BJ (cell line): ENCODE results near the gene AIPL1. TPM values are rescaled to one million over a fixed set of nuclear protein-coding genes. Genes with fewer than 3 reads are reported as not detected.

Experiments
- CTCF ChIA-PET: fragments of 350-600 bp; formaldehyde crosslinking; extraction: SDS; loops from one replicate; lab custom pipeline; 2021; ENCODE audit warnings: antibody characterized with exemption, inconsistent platforms; lab: Yijun Ruan, JAX
- POLR2A ChIA-PET: fragments of 300-600 bp; sonication (Branson Sonifier 250); formaldehyde crosslinking; extraction: SDS; loops from one replicate; lab custom pipeline; 2021; ENCODE audit warnings: antibody characterized with exemption; lab: Charles Lee
- DNase-seq: peaks from one replicate; pipeline ENCODE4 v3.0.0-alpha.2; 2011; ENCODE audit warnings: low read depth
- H3K27me3 ChIP-seq: 2 replicates; pipeline ENCODE4 v1.6.0; 2011; ENCODE audit warnings: low read length; ENCODE audit not compliant: control insufficient read depth, insufficient read depth
- H3K36me3 ChIP-seq: 2 replicates; pipeline ENCODE4 v1.5.1; 2011; ENCODE audit warnings: low read length; ENCODE audit not compliant: control insufficient read depth, insufficient read depth
- H3K4me3 ChIP-seq: 2 replicates; pipeline ENCODE4 v1.5.1; 2011; ENCODE audit warnings: low read depth, mild to moderate bottlenecking, control low read depth, low read length
- polyA plus RNA-seq: library from polyadenylated mRNA; depleted of rRNA; stranded (reverse); fragments of >200 nt; gene quantifications from 2 replicates; pipeline ENCODE4 v1.2.3, GENCODE V29; 2011
- TF ChIP-seq, protein P1 (sequence below): IDR thresholded peaks from 2 replicates; pipeline ENCODE4 v1.5.1; 2011; ENCODE audit warnings: low read depth, mild to moderate bottlenecking, control low read depth, inconsistent platforms, low read length, moderate library complexity; ENCODE audit not compliant: insufficient read depth

Gene AIPL1
- polyA plus RNA-seq, 1 experiment: not detected

GRCh38 chr17:6408276-6408675, 26.6 kb downstream of the AIPL1 start:
- POLR2A ChIA-PET: no interaction called here
- Histone ChIP-seq H3K36me3 (no peaks in the 10 kb centered on the region), H3K27me3 (peaks cover 6% of the 10 kb centered on the region), H3K4me3 (no peak overlapping the region)
- no peak for DNase-seq
- TF ChIP-seq, protein P1, sequence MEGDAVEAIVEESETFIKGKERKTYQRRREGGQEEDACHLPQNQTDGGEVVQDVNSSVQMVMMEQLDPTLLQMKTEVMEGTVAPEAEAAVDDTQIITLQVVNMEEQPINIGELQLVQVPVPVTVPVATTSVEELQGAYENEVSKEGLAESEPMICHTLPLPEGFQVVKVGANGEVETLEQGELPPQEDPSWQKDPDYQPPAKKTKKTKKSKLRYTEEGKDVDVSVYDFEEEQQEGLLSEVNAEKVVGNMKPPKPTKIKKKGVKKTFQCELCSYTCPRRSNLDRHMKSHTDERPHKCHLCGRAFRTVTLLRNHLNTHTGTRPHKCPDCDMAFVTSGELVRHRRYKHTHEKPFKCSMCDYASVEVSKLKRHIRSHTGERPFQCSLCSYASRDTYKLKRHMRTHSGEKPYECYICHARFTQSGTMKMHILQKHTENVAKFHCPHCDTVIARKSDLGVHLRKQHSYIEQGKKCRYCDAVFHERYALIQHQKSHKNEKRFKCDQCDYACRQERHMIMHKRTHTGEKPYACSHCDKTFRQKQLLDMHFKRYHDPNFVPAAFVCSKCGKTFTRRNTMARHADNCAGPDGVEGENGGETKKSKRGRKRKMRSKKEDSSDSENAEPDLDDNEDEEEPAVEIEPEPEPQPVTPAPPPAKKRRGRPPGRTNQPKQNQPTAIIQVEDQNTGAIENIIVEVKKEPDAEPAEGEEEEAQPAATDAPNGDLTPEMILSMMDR: no peak
- CTCF ChIA-PET: interaction anchor here (2.0 kb wide), 1 partner anchor 816 kb away, joined by 4 read pairs; no protein-coding TSS in a partner anchor

- TF ChIP-seq, protein P1: no peak
- Histone ChIP-seq H3K27me3 (peaks cover 8% of the 10 kb centered on the region), H3K4me3 (no peak overlapping the region), H3K36me3 (no peaks in the 10 kb centered on the region)
- ChIA-PET CTCF (interaction anchor here (1.5 kb wide), 1 partner anchor 10 kb away, joined by 3 read pairs; no protein-coding TSS in a partner anchor), POLR2A (no interaction called here)
- DNase-seq: peak; percentile 59
These were observed 32.7 kb downstream of the AIPL1 start for GRCh38 chr17:6402258-6402657.

DNA sequence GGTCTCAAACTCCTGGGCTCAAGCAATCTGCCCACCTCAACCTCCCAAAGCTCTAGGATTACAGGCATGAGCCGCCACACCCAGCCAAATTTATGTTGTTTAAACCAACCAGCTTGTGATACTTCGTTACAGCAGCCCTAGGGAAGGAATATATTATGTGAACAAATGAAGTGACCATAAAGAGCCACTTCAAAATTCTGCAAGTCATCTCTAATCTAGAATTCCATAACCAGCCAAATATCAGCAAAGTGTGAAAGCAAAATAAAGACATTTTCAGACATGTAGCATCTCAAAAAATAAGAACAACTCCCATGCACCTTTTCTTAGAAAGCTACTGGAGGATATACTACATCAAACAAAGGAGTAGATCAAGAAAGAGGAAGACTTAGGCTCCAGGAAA, 36.0 kb downstream of the AIPL1 start:
- TF ChIP-seq, protein P1: no peak
- H3K27me3 ChIP-seq: peaks cover 10% of the 10 kb centered on the region
- POLR2A ChIA-PET: no interaction called here
- H3K36me3 ChIP-seq: no peaks in the 10 kb centered on the region
- no peak for DNase-seq
- CTCF ChIA-PET: no interaction called here
- no peak overlapping the region for H3K4me3 ChIP-seq

- TF ChIP-seq, protein P1: no peak
- Histone ChIP-seq H3K36me3 (no peaks in the 10 kb centered on the region), H3K4me3 (no peak overlapping the region), H3K27me3 (peaks cover 7% of the 10 kb centered on the region)
- ChIA-PET POLR2A (no interaction called here), CTCF (no interaction called here)
- no peak for DNase-seq
These were observed 40.8 kb downstream of the AIPL1 start for GRCh38 chr17:6394055-6394606.

GRCh38 chr17:6393351-6393952, 41.5 kb downstream of the AIPL1 start:
- DNase-seq: no peak
- ChIA-PET CTCF (interaction anchor here (0.5 to 1.0 kb wide), 2 partner anchors 77 to 801 kb away, joined by 3 read pairs; no protein-coding TSS in a partner anchor), POLR2A (no interaction called here)
- TF ChIP-seq, protein P1: no peak
- H3K27me3 ChIP-seq: peaks cover 7% of the 10 kb centered on the region
- no peaks in the 10 kb centered on the region for H3K36me3 ChIP-seq
- no peak overlapping the region for H3K4me3 ChIP-seq
